ENCODE measurements around the gene NDOR1.
A peak's percentile ranks its signal among the peaks of the same experiment; 100 is the strongest.

The NDOR1 gene

GRCh38 chr9:137215196-137215986, 9.9 kb downstream of the NDOR1 start:
- no peak overlapping the region for H3K27ac ChIP-seq (ENCODE audit: low read depth in 2 of 2, low read length in 2 of 2)
- no peaks in the 10 kb centered on the region for H3K9me3 ChIP-seq (ENCODE audit: control insufficient read depth in 2 of 2, low read length in 2 of 2)
- H3K4me1 ChIP-seq (ENCODE audit: control insufficient read depth in 2 of 2, insufficient read depth in 2 of 2, low read length in 2 of 2) = peaks cover 17 to 22% of the 10 kb centered on the region in 2 donors
- H3K9ac ChIP-seq (ENCODE audit: low read depth in 1 of 2, low read length in 2 of 2) = no peak overlapping the region
- no peaks in the 10 kb centered on the region for H3K36me3 ChIP-seq (ENCODE audit: control insufficient read depth in 2 of 2, insufficient read depth in 2 of 2, low read length in 2 of 2)
- H3K4me3 ChIP-seq (ENCODE audit: low read length in 2 of 2) = no peak overlapping the region
- no peaks in the 10 kb centered on the region for H3K27me3 ChIP-seq (ENCODE audit: control insufficient read depth in 2 of 2, insufficient read depth in 2 of 2, low read length in 2 of 2)

GRCh38 chr9:137216188-137216965, 10.9 kb downstream of the NDOR1 start:
- H3K27me3 ChIP-seq (ENCODE audit: control insufficient read depth in 2 of 2, insufficient read depth in 2 of 2, low read length in 2 of 2) = no peaks in the 10 kb centered on the region
- peaks cover 18 to 22% of the 10 kb centered on the region in 2 donors for H3K4me1 ChIP-seq (ENCODE audit: control insufficient read depth in 2 of 2, insufficient read depth in 2 of 2, low read length in 2 of 2)
- peak overlapping the region in 1 of 2 donors; percentile 41 for H3K9ac ChIP-seq (ENCODE audit: low read depth in 1 of 2, low read length in 2 of 2)
- no peak overlapping the region for H3K27ac ChIP-seq (ENCODE audit: low read depth in 2 of 2, low read length in 2 of 2)
- H3K9me3 ChIP-seq (ENCODE audit: control insufficient read depth in 2 of 2, low read length in 2 of 2) = no peaks in the 10 kb centered on the region
- H3K4me3 ChIP-seq (ENCODE audit: low read length in 2 of 2) = no peak overlapping the region
- no peaks in the 10 kb centered on the region for H3K36me3 ChIP-seq (ENCODE audit: control insufficient read depth in 2 of 2, insufficient read depth in 2 of 2, low read length in 2 of 2)

- Histone ChIP-seq H3K4me1 (ENCODE audit: control insufficient read depth in 2 of 2, insufficient read depth in 2 of 2, low read length in 2 of 2) (peaks cover 21 to 23% of the 10 kb centered on the region in 2 donors), H3K27ac (ENCODE audit: low read depth in 2 of 2, low read length in 2 of 2) (peak overlapping the region; percentile 91 to 93), H3K27me3 (ENCODE audit: control insufficient read depth in 2 of 2, insufficient read depth in 2 of 2, low read length in 2 of 2) (no peaks in the 10 kb centered on the region), H3K36me3 (ENCODE audit: control insufficient read depth in 2 of 2, insufficient read depth in 2 of 2, low read length in 2 of 2) (no peaks in the 10 kb centered on the region), H3K9me3 (ENCODE audit: control insufficient read depth in 2 of 2, low read length in 2 of 2) (no peaks in the 10 kb centered on the region), H3K4me3 (ENCODE audit: low read length in 2 of 2) (peak overlapping the region; percentile 62 to 66), H3K9ac (ENCODE audit: low read depth in 1 of 2, low read length in 2 of 2) (peak overlapping the region; percentile 72 to 87)
Measured at GRCh38 chr9:137217276-137218211, 12.0 kb downstream of the NDOR1 start.

DNA sequence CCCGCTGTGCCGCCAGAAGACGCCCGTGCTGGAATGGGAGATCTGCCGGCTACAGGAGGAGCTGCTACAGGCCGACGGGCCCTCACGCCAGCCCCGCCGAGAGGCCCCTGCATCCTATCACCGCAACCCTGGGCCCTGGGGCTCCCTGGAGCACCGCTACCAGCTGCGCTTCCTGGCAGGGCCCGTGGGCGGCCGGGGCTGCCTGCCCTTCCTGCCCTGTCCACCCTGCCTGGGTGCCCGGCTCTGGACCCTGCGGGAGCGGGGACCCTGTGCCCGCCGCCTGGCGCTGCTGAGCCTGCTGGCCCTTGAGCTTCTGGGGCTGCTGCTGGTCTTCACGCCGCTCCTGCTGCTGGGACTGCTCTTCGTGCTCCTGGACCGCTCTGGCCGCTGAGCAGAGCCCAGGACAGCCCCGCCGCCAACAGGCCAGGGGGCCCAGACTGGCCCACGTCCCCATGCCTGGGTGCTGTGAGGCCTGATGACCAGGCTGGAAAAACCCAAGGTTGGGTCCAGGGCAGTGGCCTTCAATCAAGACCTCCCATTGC, 12.8 kb downstream of the NDOR1 start:
- Histone ChIP-seq H3K9me3 (ENCODE audit: control insufficient read depth in 2 of 2, low read length in 2 of 2) (no peaks in the 10 kb centered on the region), H3K27me3 (ENCODE audit: control insufficient read depth in 2 of 2, insufficient read depth in 2 of 2, low read length in 2 of 2) (no peaks in the 10 kb centered on the region), H3K27ac (ENCODE audit: low read depth in 2 of 2, low read length in 2 of 2) (peak overlapping the region; percentile 91 to 93), H3K4me1 (ENCODE audit: control insufficient read depth in 2 of 2, insufficient read depth in 2 of 2, low read length in 2 of 2) (peaks cover 27 to 29% of the 10 kb centered on the region in 2 donors), H3K36me3 (ENCODE audit: control insufficient read depth in 2 of 2, insufficient read depth in 2 of 2, low read length in 2 of 2) (no peaks in the 10 kb centered on the region), H3K4me3 (ENCODE audit: low read length in 2 of 2) (peak overlapping the region; percentile 62 to 66), H3K9ac (ENCODE audit: low read depth in 1 of 2, low read length in 2 of 2) (peak overlapping the region; percentile 72 to 87)

DNA sequence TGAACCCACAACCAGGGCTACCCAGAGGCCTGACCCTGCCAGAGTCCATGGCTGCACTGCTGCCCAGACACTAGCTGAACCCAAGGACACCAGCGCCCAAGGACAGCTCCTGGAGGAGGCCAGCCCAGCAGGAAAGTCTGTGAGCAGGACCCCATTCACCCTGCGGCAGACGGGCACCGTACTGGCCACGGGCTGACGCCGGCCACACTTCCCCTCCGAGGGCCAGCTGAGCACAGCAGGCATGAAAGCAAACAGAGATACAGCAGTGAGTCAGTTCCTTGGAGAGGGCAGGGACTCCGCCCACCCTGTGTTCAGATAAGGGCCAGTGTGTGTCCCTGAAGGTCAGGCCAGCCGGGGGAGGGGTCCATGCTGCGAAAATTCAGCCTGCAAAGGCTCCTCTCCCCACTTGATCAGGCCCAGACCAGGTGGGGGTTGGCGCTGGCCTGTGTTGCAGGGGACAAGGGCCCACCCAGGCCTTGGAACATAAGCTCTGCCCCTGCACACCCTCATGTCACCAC, 13.3 kb downstream of the NDOR1 start:
- H3K9me3 ChIP-seq (ENCODE audit: control insufficient read depth in 2 of 2, low read length in 2 of 2) = no peaks in the 10 kb centered on the region
- H3K36me3 ChIP-seq (ENCODE audit: control insufficient read depth in 2 of 2, insufficient read depth in 2 of 2, low read length in 2 of 2) = no peaks in the 10 kb centered on the region
- H3K9ac ChIP-seq (ENCODE audit: low read depth in 1 of 2, low read length in 2 of 2) = peak overlapping the region in 1 of 2 donors; percentile 87
- H3K27me3 ChIP-seq (ENCODE audit: control insufficient read depth in 2 of 2, insufficient read depth in 2 of 2, low read length in 2 of 2) = no peaks in the 10 kb centered on the region
- peaks cover 27 to 31% of the 10 kb centered on the region in 2 donors for H3K4me1 ChIP-seq (ENCODE audit: control insufficient read depth in 2 of 2, insufficient read depth in 2 of 2, low read length in 2 of 2)
- peak overlapping the region; percentile 91 to 93 for H3K27ac ChIP-seq (ENCODE audit: low read depth in 2 of 2, low read length in 2 of 2)
- H3K4me3 ChIP-seq (ENCODE audit: low read length in 2 of 2) = peak overlapping the region; percentile 62 to 66

- no peaks in the 10 kb centered on the region for H3K27me3 ChIP-seq (ENCODE audit: control insufficient read depth in 2 of 2, insufficient read depth in 2 of 2, low read length in 2 of 2)
- H3K4me1 ChIP-seq (ENCODE audit: control insufficient read depth in 2 of 2, insufficient read depth in 2 of 2, low read length in 2 of 2) = peaks cover 31 to 35% of the 10 kb centered on the region in 2 donors
Measured at GRCh38 chr9:137219757-137220316, 14.3 kb downstream of the NDOR1 start.

DNA sequence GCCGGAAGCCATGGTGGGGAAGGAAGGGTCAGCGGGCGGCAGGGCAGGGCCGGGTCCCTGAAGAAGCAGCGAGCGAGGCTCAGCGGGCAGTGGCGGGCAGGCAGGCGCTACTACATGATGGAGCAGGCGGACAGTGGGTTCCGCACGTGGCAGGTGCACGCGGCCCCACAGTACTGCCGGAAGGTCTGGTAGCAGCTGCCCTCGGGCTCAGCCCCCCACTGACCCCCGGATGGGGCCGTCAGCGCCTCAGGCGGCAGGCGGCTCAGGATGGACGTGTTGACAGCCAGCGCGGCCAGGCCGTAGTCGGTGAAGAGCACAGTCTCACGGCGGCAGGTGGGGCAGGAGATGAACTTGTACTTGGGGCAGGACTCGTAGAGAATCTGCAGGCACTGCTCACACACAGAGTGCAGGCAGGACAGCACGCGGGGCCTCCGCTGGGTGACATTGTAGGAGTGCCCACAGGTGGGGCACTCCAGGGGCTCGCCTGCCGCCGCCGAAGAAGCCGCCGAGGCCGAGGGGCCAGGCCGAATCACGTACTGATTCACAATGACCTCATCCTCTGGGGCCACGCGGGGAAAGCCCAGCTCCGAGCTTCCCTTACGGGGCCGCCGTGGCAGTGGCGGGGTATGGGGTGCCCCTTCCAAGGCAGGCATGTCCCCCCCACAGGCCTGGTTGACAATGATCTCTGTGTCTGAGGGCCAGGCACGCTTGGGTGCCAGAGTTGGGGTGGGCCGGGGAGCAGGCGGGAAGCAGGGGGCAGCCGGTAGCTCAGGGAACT, 15.0 kb downstream of the NDOR1 start:
- Histone ChIP-seq H3K27me3 (ENCODE audit: control insufficient read depth in 2 of 2, insufficient read depth in 2 of 2, low read length in 2 of 2) (no peaks in the 10 kb centered on the region), H3K9me3 (ENCODE audit: control insufficient read depth in 2 of 2, low read length in 2 of 2) (no peaks in the 10 kb centered on the region), H3K4me3 (ENCODE audit: low read length in 2 of 2) (no peak overlapping the region), H3K27ac (ENCODE audit: low read depth in 2 of 2, low read length in 2 of 2) (no peak overlapping the region), H3K9ac (ENCODE audit: low read depth in 1 of 2, low read length in 2 of 2) (no peak overlapping the region), H3K4me1 (ENCODE audit: control insufficient read depth in 2 of 2, insufficient read depth in 2 of 2, low read length in 2 of 2) (peaks cover 31 to 35% of the 10 kb centered on the region in 2 donors), H3K36me3 (ENCODE audit: control insufficient read depth in 2 of 2, insufficient read depth in 2 of 2, low read length in 2 of 2) (no peaks in the 10 kb centered on the region)

More at GRCh38 chr9:137219757-137220316, 14.3 kb downstream of the NDOR1 start:
- Histone ChIP-seq H3K27ac (ENCODE audit: low read depth in 2 of 2, low read length in 2 of 2) (no peak overlapping the region), H3K36me3 (ENCODE audit: control insufficient read depth in 2 of 2, insufficient read depth in 2 of 2, low read length in 2 of 2) (no peaks in the 10 kb centered on the region), H3K4me3 (ENCODE audit: low read length in 2 of 2) (no peak overlapping the region), H3K9ac (ENCODE audit: low read depth in 1 of 2, low read length in 2 of 2) (no peak overlapping the region), H3K9me3 (ENCODE audit: control insufficient read depth in 2 of 2, low read length in 2 of 2) (no peaks in the 10 kb centered on the region)

GRCh38 chr9:137221095-137221505, 15.6 kb downstream of the NDOR1 start:
- no peaks in the 10 kb centered on the region for H3K36me3 ChIP-seq (ENCODE audit: control insufficient read depth in 2 of 2, insufficient read depth in 2 of 2, low read length in 2 of 2)
- no peak overlapping the region for H3K27ac ChIP-seq (ENCODE audit: low read depth in 2 of 2, low read length in 2 of 2)
- H3K4me1 ChIP-seq (ENCODE audit: control insufficient read depth in 2 of 2, insufficient read depth in 2 of 2, low read length in 2 of 2) = peaks cover 31 to 35% of the 10 kb centered on the region in 2 donors
- H3K4me3 ChIP-seq (ENCODE audit: low read length in 2 of 2) = no peak overlapping the region
- H3K9me3 ChIP-seq (ENCODE audit: control insufficient read depth in 2 of 2, low read length in 2 of 2) = no peaks in the 10 kb centered on the region
- no peaks in the 10 kb centered on the region for H3K27me3 ChIP-seq (ENCODE audit: control insufficient read depth in 2 of 2, insufficient read depth in 2 of 2, low read length in 2 of 2)
- H3K9ac ChIP-seq (ENCODE audit: low read depth in 1 of 2, low read length in 2 of 2) = no peak overlapping the region
